Esophagus muscularis mucosa (tissue), 3 donors: ENCODE results near the gene PLD1.

Source experiments
- POLR2AphosphoS5 ChIP-seq, 2 donors: sonication (generic); formaldehyde crosslinking; IDR thresholded peaks; one replicate each; pipeline ENCODE4 v1.6.1; 2017; ENCODE audit warnings: antibody characterized with exemption in 2 of 2
- TF ChIP-seq, protein P1 (sequence below), 3 experiments: fragments of 200-600 bp in 2 of 3; fragments of 450-650 bp in 1 of 3; sonication (generic) in 2 of 3; IDR thresholded peaks; one replicate each; pipeline ENCODE4 v1.5.1; 2017 to 2019; ENCODE audit warnings: antibody characterized with exemption in 3 of 3, mild to moderate bottlenecking in 2 of 3, moderate library complexity in 1 of 3

DNA sequence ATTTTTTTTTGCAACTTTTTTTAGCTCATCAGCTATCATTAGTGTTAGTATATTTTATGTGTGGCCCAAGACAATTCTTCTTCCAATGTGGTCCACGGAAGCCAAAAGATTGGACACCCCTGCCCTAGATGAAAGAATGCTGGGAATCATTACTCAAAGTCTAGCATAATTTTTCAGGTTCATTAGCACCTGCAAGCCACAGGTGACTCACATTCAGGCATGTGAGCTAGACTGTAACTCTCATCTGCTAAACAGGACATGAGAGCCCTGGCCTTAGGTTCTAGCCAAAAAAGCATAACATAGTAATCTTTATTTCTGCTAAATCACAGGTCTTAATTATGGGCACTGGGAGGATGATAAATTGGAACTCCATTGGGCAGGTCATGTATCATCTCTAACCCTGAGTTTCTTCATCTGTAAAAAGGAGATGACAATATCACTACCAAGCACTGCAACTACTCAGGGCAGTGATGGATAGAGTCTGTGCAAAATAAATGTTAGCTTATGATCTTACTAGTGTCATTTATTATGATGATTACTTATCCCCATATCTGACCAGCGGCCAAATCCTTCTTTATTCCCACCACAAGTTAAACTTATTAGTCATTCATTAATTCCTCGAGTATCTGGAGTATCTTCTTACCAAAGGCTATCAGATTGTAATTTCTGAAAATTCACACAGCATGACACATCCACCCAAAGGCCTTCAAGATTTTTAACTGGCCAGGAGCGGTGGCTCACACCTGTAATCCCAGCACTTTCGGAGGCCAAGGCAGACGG, 125.0 kb downstream of the PLD1 start:
- TF ChIP-seq POLR2AphosphoS5 (IDR thresholded peaks at IDR 0.05): no peak
- TF ChIP-seq, protein P1, sequence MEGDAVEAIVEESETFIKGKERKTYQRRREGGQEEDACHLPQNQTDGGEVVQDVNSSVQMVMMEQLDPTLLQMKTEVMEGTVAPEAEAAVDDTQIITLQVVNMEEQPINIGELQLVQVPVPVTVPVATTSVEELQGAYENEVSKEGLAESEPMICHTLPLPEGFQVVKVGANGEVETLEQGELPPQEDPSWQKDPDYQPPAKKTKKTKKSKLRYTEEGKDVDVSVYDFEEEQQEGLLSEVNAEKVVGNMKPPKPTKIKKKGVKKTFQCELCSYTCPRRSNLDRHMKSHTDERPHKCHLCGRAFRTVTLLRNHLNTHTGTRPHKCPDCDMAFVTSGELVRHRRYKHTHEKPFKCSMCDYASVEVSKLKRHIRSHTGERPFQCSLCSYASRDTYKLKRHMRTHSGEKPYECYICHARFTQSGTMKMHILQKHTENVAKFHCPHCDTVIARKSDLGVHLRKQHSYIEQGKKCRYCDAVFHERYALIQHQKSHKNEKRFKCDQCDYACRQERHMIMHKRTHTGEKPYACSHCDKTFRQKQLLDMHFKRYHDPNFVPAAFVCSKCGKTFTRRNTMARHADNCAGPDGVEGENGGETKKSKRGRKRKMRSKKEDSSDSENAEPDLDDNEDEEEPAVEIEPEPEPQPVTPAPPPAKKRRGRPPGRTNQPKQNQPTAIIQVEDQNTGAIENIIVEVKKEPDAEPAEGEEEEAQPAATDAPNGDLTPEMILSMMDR (IDR thresholded peaks at IDR 0.05): no peak
